Kidney (tissue), 14 donors: ENCODE results near the gene RGPD8. TPM values are rescaled to one million over a fixed set of nuclear protein-coding genes. Genes with fewer than 3 reads are reported as not detected.
"Not testable (repeated sequence)": the region's sequence is repeated elsewhere in the genome, so short reads cannot be mapped to it uniquely, and the experiment has no call there.

Experiments
- DNase-seq, 5 donors: peaks; one replicate each; pipeline ENCODE4 v3.0.0-alpha.2; 2013 to 2020
- FAIRE-seq: peaks from 2 replicates; lab custom pipeline; 2012; peaks lifted over from hg19 to GRCh38; lab: Jason Lieb, UNC
- H3K27ac ChIP-seq, 2 donors: one replicate each; pipeline ENCODE4 v1.7.0; 2013; ENCODE audit warnings: low read depth in 2 of 2, low read length in 2 of 2, inconsistent platforms in 1 of 2
- H3K27me3 ChIP-seq: one replicate; pipeline ENCODE4 v1.7.1; 2013; ENCODE audit warnings: low read length, inconsistent platforms; ENCODE audit not compliant: control insufficient read depth, insufficient read depth
- H3K36me3 ChIP-seq, 3 donors: one replicate each; pipeline versions ENCODE4 v1.7.0 to v1.7.1; 2013; ENCODE audit warnings: low read length in 3 of 3, control low read depth in 1 of 3, inconsistent platforms in 1 of 3; ENCODE audit not compliant: insufficient read depth in 3 of 3, control insufficient read depth in 2 of 3
- H3K4me1 ChIP-seq, 3 donors: one replicate each; pipeline versions ENCODE4 v1.7.0 to v1.7.1; 2013; ENCODE audit warnings: low read length in 3 of 3, inconsistent platforms in 1 of 3, low read depth in 1 of 3; ENCODE audit not compliant: control insufficient read depth in 2 of 3, insufficient read depth in 2 of 3
- H3K4me3 ChIP-seq, 3 donors: one replicate each; pipeline versions ENCODE4 v1.7.0 to v1.8.1; 2013; ENCODE audit warnings: low read length in 3 of 3, control low read depth in 1 of 3, inconsistent platforms in 1 of 3
- H3K9ac ChIP-seq, 3 donors: one replicate each; pipeline versions ENCODE4 v1.7.0 to v1.7.1; 2013; ENCODE audit warnings: low read length in 3 of 3, control low read depth in 1 of 3, inconsistent platforms in 1 of 3
- H3K9me3 ChIP-seq, 3 donors: one replicate each; pipeline versions ENCODE4 v1.7.0 to v1.7.1; 2013; ENCODE audit warnings: low read length in 3 of 3, control low read depth in 1 of 3, inconsistent platforms in 1 of 3; ENCODE audit not compliant: control insufficient read depth in 2 of 3, insufficient read depth in 1 of 3
- CTCF ChIP-seq: IDR thresholded peaks from 3 replicates; pipeline ENCODE4 v1.5.1; 2012; ENCODE audit warnings: mild to moderate bottlenecking, moderate library complexity, borderline replicate concordance; ENCODE audit not compliant: insufficient read depth; ENCODE audit errors: extremely low read depth
- intact Hi-C: fragments of 100-400 bp; cut with DNase I; formaldehyde crosslinking; loops from one replicate; pipeline ENCODE4 v1.11.1; 2022
- polyA plus RNA-seq: library from polyadenylated mRNA; stranded (reverse); fragments of 350-450 nt; fragmentation: Illumina TruSeq; extraction: RNeasy Lipid Tissue Mini Kit (QIAGEN cat#74804); gene quantifications from one replicate; pipeline ENCODE4 v1.2.3, GENCODE V29; 2014; ENCODE audit warnings: low read depth, low replicate concordance; ENCODE audit not compliant: insufficient read depth
- total RNA-seq: library from RNA; stranded (reverse); fragmentation: NEBNext Ultra II Directional; extraction: Animal tissue kit (Norgen Biotek cat#: 25700); gene quantifications from one replicate; pipeline ENCODE4 v1.2.1, GENCODE V29; 2021
- donor health status: control.
- donor health status: control.
- donor health status: control.
- donor health status: control.
- donor health status: control.
- donor health status: DM: yes; HTN: yes; CAD: no.
- donor health status: Normal renal cell carcinoma (clear cell type).

The RGPD8 gene
- total and polyA plus RNA-seq, 2 donors from 2014 or later: 0.77 to 13.8 TPM

GRCh38 chr2:112436993-112437392, 3.5 kb upstream of the RGPD8 start:
- FAIRE-seq, H3K27ac ChIP-seq, DNase-seq, H3K27me3 ChIP-seq, H3K4me1 ChIP-seq, H3K36me3 ChIP-seq, H3K4me3 ChIP-seq, intact Hi-C loops, H3K9ac ChIP-seq, H3K9me3 ChIP-seq: not testable (repeated sequence)

- H3K9ac ChIP-seq, H3K9me3 ChIP-seq, H3K27ac ChIP-seq, H3K27me3 ChIP-seq, FAIRE-seq, H3K4me1 ChIP-seq, DNase-seq, intact Hi-C loops, H3K36me3 ChIP-seq, H3K4me3 ChIP-seq: not testable (repeated sequence)
These were observed 2.4 kb upstream of the RGPD8 start for GRCh38 chr2:112435716-112436431.

- FAIRE-seq, H3K27ac ChIP-seq, H3K9me3 ChIP-seq, intact Hi-C loops, H3K36me3 ChIP-seq, H3K4me3 ChIP-seq, H3K4me1 ChIP-seq, H3K9ac ChIP-seq, H3K27me3 ChIP-seq: not testable (repeated sequence)
- DNase-seq: peak in 2 of 5 donors; percentile 58 to 72
These were observed 1.7 kb upstream of the RGPD8 start for GRCh38 chr2:112434890-112435715.

GRCh38 chr2:112433932-112434730, 686 bp upstream of the RGPD8 start:
- no peak overlapping the region for H3K27ac ChIP-seq
- DNase-seq: peak in 2 of 5 donors; percentile 39 to 70
- no peaks in the 10 kb centered on the region for H3K36me3 ChIP-seq
- no peaks in the 10 kb centered on the region for H3K27me3 ChIP-seq
- no peaks in the 10 kb centered on the region for H3K9me3 ChIP-seq
- FAIRE-seq: no peak
- H3K4me1 ChIP-seq: no peaks in the 10 kb centered on the region
- no peak overlapping the region for H3K4me3 ChIP-seq
- intact Hi-C loops: no loop called here
- no peak for TF ChIP-seq CTCF
- H3K9ac ChIP-seq: no peak overlapping the region

- H3K9me3 ChIP-seq, H3K27ac ChIP-seq, H3K36me3 ChIP-seq, H3K27me3 ChIP-seq, H3K9ac ChIP-seq, intact Hi-C loops, FAIRE-seq, H3K4me1 ChIP-seq, H3K4me3 ChIP-seq: not testable (repeated sequence)
- DNase-seq: peak in 1 of 5 donors; percentile 75
These were observed 538 bp downstream of the RGPD8 start for GRCh38 chr2:112432735-112433479.

- H3K4me3 ChIP-seq, H3K4me1 ChIP-seq, H3K27ac ChIP-seq, FAIRE-seq, H3K9me3 ChIP-seq, DNase-seq, intact Hi-C loops, H3K27me3 ChIP-seq, H3K9ac ChIP-seq, H3K36me3 ChIP-seq: not testable (repeated sequence)
These were observed 1.1 kb downstream of the RGPD8 start for GRCh38 chr2:112432390-112432734.
